Nephron (organoid): ENCODE results near the gene ANKRD55.

ENCODE experiments used
- H3K27ac Mint-ChIP-seq, 3 experiments: 2 replicates each; pipeline ENCODE4 v1.8.0; 2020; ENCODE audit warnings: mixed read lengths in 3 of 3, mild to moderate bottlenecking in 2 of 3, moderate library complexity in 1 of 3
- H3K27me3 Mint-ChIP-seq: 2 replicates; pipeline ENCODE4 v1.8.0; 2021; ENCODE audit warnings: low read depth, mild to moderate bottlenecking, moderate library complexity, mixed read lengths
- H3K36me3 Mint-ChIP-seq: 2 replicates; pipeline ENCODE4 v1.8.0; 2020; ENCODE audit warnings: low read depth, mixed read lengths
- H3K4me1 Mint-ChIP-seq: 2 replicates; pipeline ENCODE4 v1.8.0; 2020; ENCODE audit warnings: mixed read lengths
- H3K4me3 Mint-ChIP-seq, 3 experiments: 2 replicates each; pipeline ENCODE4 v1.8.0; 2020; ENCODE audit warnings: mild to moderate bottlenecking in 3 of 3, mixed read lengths in 3 of 3, moderate library complexity in 2 of 3
- H3K9me3 Mint-ChIP-seq: 2 replicates; pipeline ENCODE4 v1.8.0; 2020; ENCODE audit warnings: mixed read lengths
- TF ChIP-seq, protein P1 (sequence below), 3 experiments: fragments of 200-600 bp; sonication (generic); IDR thresholded peaks; one replicate each; pipeline ENCODE4 v1.5.0; 2021; ENCODE audit warnings: antibody characterized with exemption in 3 of 3; ENCODE audit not compliant: unreplicated experiment in 3 of 3

ANKRD55 gene

DNA sequence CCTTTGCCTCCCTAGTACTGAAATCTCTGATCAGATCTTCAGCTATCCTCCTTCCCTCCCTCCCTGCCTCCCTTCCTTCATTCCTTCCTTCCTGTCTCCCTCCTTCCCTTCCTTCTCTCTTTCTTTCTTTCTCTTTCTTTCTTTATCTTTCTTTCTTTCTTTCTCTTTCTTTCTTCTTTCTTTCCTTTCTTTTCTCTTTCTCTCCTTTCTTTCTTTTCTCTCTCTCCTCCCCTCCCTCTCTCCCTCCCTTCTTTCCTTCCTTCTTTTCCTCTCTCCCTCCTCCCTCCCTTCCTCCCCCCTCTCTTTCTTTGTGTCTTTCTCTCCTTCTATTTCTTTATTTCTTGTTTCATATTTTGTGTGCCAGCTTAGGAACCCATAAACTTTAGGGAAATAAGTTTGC is 23.9 kb upstream of the ANKRD55 start:
- H3K4me1 Mint-ChIP-seq: peaks cover 9% of the 10 kb centered on the region

DNA sequence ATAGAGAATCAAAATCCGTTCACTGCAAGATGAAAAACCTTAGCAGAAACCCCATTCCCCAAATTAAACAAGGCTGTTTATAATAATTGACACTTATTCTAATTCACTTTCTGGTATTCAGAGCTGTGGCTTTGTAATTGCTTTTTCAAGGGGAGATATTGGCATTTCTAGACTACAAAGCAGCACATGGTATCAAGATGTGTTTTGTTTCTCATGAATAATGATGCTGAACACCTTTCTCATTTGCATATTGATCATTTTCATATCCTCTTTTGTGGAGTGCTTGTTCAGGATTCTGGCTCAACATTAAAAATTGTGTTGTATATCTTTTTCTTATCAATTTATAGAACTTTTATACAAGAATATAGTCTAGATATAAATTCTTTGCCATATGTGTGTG is 22.4 kb upstream of the ANKRD55 start:
- Mint-ChIP-seq H3K27me3 (peaks cover 4% of the 10 kb centered on the region), H3K4me1 (peaks cover 9% of the 10 kb centered on the region), H3K9me3 (peaks cover 11% of the 10 kb centered on the region), H3K36me3 (no peaks in the 10 kb centered on the region), H3K27ac (no peak overlapping the region), H3K4me3 (no peak overlapping the region)
- TF ChIP-seq, protein P1, sequence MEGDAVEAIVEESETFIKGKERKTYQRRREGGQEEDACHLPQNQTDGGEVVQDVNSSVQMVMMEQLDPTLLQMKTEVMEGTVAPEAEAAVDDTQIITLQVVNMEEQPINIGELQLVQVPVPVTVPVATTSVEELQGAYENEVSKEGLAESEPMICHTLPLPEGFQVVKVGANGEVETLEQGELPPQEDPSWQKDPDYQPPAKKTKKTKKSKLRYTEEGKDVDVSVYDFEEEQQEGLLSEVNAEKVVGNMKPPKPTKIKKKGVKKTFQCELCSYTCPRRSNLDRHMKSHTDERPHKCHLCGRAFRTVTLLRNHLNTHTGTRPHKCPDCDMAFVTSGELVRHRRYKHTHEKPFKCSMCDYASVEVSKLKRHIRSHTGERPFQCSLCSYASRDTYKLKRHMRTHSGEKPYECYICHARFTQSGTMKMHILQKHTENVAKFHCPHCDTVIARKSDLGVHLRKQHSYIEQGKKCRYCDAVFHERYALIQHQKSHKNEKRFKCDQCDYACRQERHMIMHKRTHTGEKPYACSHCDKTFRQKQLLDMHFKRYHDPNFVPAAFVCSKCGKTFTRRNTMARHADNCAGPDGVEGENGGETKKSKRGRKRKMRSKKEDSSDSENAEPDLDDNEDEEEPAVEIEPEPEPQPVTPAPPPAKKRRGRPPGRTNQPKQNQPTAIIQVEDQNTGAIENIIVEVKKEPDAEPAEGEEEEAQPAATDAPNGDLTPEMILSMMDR (IDR thresholded peaks at IDR 0.05; ENCODE audit: unreplicated experiment in 3 of 3): no peak

More for the DNA sequence above, 23.9 kb upstream of the ANKRD55 start:
- H3K27me3 Mint-ChIP-seq: peaks cover 4% of the 10 kb centered on the region
- H3K9me3 Mint-ChIP-seq: peaks cover 11% of the 10 kb centered on the region
- no peaks in the 10 kb centered on the region for H3K36me3 Mint-ChIP-seq
- H3K4me3 Mint-ChIP-seq: no peak overlapping the region
- TF ChIP-seq, protein P1 (IDR thresholded peaks at IDR 0.05; ENCODE audit: unreplicated experiment in 3 of 3): no peak
- H3K27ac Mint-ChIP-seq: no peak overlapping the region

DNA sequence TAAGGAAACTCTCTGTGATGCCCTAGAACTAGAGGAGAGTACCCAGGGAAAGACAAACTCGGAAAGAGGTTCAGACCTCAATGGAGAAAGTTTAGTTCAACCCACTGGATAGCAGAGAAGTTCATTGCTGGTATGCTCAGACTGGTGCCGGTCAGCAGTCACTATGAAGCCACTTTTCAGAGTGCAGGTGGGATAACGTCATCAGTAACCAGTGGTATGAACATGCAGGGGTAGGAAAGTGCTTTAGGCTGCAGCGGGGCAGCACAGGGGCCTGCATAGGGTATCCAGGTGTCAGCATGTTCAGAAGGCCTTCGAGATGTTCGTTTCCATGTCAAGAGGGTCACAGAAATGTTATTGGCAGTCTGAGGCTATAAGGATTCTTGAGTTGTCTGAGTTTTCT is 20.8 kb upstream of the ANKRD55 start:
- Mint-ChIP-seq H3K9me3 (peaks cover 10% of the 10 kb centered on the region), H3K27ac (no peak overlapping the region), H3K4me1 (peaks cover 15% of the 10 kb centered on the region), H3K36me3 (no peaks in the 10 kb centered on the region), H3K4me3 (no peak overlapping the region), H3K27me3 (peaks cover 4% of the 10 kb centered on the region)
- TF ChIP-seq, protein P1 (IDR thresholded peaks at IDR 0.05; ENCODE audit: unreplicated experiment in 3 of 3): no peak

DNA sequence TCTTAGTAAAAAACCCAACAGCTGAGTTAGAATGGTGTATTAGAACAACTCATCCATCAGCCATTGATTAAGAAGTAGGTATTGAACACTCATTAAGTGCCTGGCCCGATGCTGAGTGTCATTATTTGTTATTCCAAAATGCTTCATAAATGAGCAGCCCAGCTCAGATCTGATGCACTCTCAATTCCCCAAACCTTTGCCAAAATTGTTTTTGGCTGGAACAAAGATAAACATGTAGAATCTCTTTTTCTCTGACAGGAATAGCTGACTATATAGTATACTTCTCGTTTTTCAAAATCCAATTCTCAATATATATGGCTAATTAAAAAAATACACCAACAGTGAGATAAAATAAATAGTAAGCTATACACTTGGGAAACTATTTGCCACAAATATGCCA is 20.0 kb upstream of the ANKRD55 start:
- no peaks in the 10 kb centered on the region for H3K36me3 Mint-ChIP-seq
- peaks cover 8% of the 10 kb centered on the region for H3K9me3 Mint-ChIP-seq
- TF ChIP-seq, protein P1 (IDR thresholded peaks at IDR 0.05; ENCODE audit: unreplicated experiment in 3 of 3): no peak
- peaks cover 4% of the 10 kb centered on the region for H3K27me3 Mint-ChIP-seq
- H3K4me1 Mint-ChIP-seq: peaks cover 16% of the 10 kb centered on the region
- H3K4me3 Mint-ChIP-seq: no peak overlapping the region
- no peak overlapping the region for H3K27ac Mint-ChIP-seq

DNA sequence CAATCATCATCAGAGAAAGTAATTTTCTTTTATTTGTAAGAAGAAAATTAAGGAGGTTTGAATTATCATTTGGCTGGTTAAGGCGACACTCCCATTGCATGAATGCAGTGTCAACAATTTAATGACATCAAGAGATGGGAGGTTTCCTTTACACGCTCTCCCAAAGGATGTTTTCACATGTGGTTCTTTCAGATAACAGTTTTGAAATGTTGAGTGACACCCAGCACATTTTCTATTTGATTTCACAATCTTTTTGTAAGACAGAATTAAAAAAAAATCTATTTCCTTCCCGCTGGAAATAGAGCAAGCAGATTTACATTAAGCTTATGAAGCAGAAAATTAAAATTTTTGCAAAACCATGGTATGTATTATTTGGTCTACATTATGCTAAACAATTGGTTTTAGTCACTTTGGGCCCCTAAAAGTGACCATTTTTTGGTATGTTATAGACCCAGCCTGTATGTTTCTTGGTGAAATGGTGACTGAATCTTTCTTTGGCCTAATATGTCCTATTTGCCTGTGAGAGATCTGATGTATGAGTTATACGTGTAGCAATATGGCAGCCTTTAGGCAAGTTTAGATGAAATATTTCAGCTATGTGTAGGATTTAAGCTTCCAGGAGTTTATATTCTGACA is 18.9 kb upstream of the ANKRD55 start:
- peaks cover 27% of the 10 kb centered on the region for H3K4me1 Mint-ChIP-seq
- TF ChIP-seq, protein P1 (IDR thresholded peaks at IDR 0.05; ENCODE audit: unreplicated experiment in 3 of 3): no peak
- no peak overlapping the region for H3K4me3 Mint-ChIP-seq
- peak overlapping the region; percentile 36 to 53 (median 46) for H3K27ac Mint-ChIP-seq
- peaks cover 8% of the 10 kb centered on the region for H3K9me3 Mint-ChIP-seq
- peaks cover 4% of the 10 kb centered on the region for H3K27me3 Mint-ChIP-seq
- no peaks in the 10 kb centered on the region for H3K36me3 Mint-ChIP-seq

DNA sequence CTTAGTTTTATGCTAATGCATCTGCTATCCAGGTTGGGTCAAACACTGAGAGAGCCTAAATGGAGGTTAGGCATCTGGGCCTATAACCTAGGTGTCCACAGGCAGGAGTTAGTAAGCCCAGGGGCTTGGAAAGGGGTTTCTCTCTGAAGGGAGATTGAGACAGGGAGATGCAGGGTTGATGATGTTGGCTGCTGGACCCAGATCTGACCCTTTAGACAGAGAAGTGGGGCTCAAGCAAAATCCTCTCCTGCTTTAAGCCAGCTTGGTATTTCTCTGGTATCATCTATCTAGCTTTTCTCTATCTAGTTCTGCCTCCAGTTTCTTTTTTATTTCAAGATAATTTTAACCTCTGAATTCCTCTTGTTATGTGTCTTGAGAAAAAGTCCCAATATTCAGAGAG is 18.3 kb upstream of the ANKRD55 start:
- peaks cover 4% of the 10 kb centered on the region for H3K27me3 Mint-ChIP-seq
- TF ChIP-seq, protein P1 (IDR thresholded peaks at IDR 0.05; ENCODE audit: unreplicated experiment in 3 of 3): no peak
- no peak overlapping the region for H3K4me3 Mint-ChIP-seq
- H3K27ac Mint-ChIP-seq: no peak overlapping the region
- H3K36me3 Mint-ChIP-seq: no peaks in the 10 kb centered on the region
- peaks cover 27% of the 10 kb centered on the region for H3K4me1 Mint-ChIP-seq
- peaks cover 5% of the 10 kb centered on the region for H3K9me3 Mint-ChIP-seq
